Stimulated activated CD4-positive, alpha-beta T cell treated with anti-CD3 and anti-CD28 coated beads, Interleukin-15, amount 100 ng/mL, for 24 hours (primary cell): ENCODE results near the gene C16orf96.
"Not testable (repeated sequence)": the region's sequence is repeated elsewhere in the genome, so short reads cannot be mapped to it uniquely, and the experiment has no call there.

Source experiments
- DNase-seq: peaks from one replicate; pipeline ENCODE4 v3.0.0-alpha.2; 2020

The C16orf96 gene

GRCh38 chr16:4570086-4570485, 13.9 kb downstream of the C16orf96 start:
- no peak for DNase-seq

- DNase-seq: no peak
Observed at GRCh38 chr16:4570688-4571321, 14.7 kb downstream of the C16orf96 start.

GRCh38 chr16:4572715-4573114, 16.6 kb downstream of the C16orf96 start:
- no peak for DNase-seq

- not testable (repeated sequence) for DNase-seq
Observed at GRCh38 chr16:4573926-4574325, 17.8 kb downstream of the C16orf96 start.

- DNase-seq: no peak
Observed at GRCh38 chr16:4574919-4575705, 19.0 kb downstream of the C16orf96 start.

- DNase-seq: no peak
Observed at GRCh38 chr16:4576008-4576407, 19.9 kb downstream of the C16orf96 start.

- no peak for DNase-seq
Observed at GRCh38 chr16:4578961-4579530, 22.9 kb downstream of the C16orf96 start.

GRCh38 chr16:4580250-4580649, 24.1 kb downstream of the C16orf96 start:
- no peak for DNase-seq

- DNase-seq: no peak
Observed at GRCh38 chr16:4583906-4584305, 27.8 kb downstream of the C16orf96 start.

GRCh38 chr16:4586291-4586690, 30.2 kb downstream of the C16orf96 start:
- no peak for DNase-seq

- no peak for DNase-seq
Observed at GRCh38 chr16:4588386-4588785, 32.2 kb downstream of the C16orf96 start.

GRCh38 chr16:4588961-4589360, 32.8 kb downstream of the C16orf96 start:
- DNase-seq: no peak

GRCh38 chr16:4591191-4591590, 35.1 kb downstream of the C16orf96 start:
- DNase-seq: no peak

GRCh38 chr16:4591706-4592470, 35.7 kb downstream of the C16orf96 start:
- no peak for DNase-seq

- DNase-seq: no peak
Observed at GRCh38 chr16:4593086-4593485, 36.9 kb downstream of the C16orf96 start.

GRCh38 chr16:4594433-4595410, 38.6 kb downstream of the C16orf96 start:
- no peak for DNase-seq

- no peak for DNase-seq
Observed at GRCh38 chr16:4597174-4597573, 41.0 kb downstream of the C16orf96 start.

- no peak for DNase-seq
Observed at GRCh38 chr16:4599037-4599436, 42.9 kb downstream of the C16orf96 start.

GRCh38 chr16:4599545-4599944, 43.4 kb downstream of the C16orf96 start:
- DNase-seq: no peak

- DNase-seq: no peak
Observed at GRCh38 chr16:4601036-4601863, 45.1 kb downstream of the C16orf96 start.

- DNase-seq: no peak
Observed at GRCh38 chr16:4601864-4602186, 45.7 kb downstream of the C16orf96 start.
